ENCODE data around the gene RPL7A. TPM values are rescaled to one million over a fixed set of nuclear protein-coding genes. Genes with fewer than 3 reads are reported as not detected.
"Not testable (repeated sequence)": the region's sequence is repeated elsewhere in the genome, so short reads cannot be mapped to it uniquely, and the experiment has no call there.

Gene RPL7A
- polyA plus RNA-seq (ENCODE audit: insufficient read length in 4 of 4) = 1,000 to 10,000 TPM; 2,356 to 2,677 (median 2,609) TPM

GRCh38 chr9:133347985-133348717 lies at the start of gene RPL7A, which contains the start of gene MED22:
RPL7A (plus strand) TSS chr9:133348218; CDS start chr9:133348244, 26 bp downstream.
MED22 (minus strand) TSS chr9:133348131; CDS start chr9:133346662, 1,469 bp downstream.
- peak; percentile 92 to 94 (median 94) for DNase-seq (ENCODE audit: low read depth in 4 of 4, low spot score in 3 of 4)

- DNase-seq (ENCODE audit: low read depth in 4 of 4, low spot score in 3 of 4) = not testable (repeated sequence)
Measured at GRCh38 chr9:133299996-133300395, 48.0 kb upstream of the RPL7A start.

- no peak for DNase-seq (ENCODE audit: low read depth in 4 of 4, low spot score in 3 of 4)
Measured at GRCh38 chr9:133301253-133302230, 46.5 kb upstream of the RPL7A start.

DNA sequence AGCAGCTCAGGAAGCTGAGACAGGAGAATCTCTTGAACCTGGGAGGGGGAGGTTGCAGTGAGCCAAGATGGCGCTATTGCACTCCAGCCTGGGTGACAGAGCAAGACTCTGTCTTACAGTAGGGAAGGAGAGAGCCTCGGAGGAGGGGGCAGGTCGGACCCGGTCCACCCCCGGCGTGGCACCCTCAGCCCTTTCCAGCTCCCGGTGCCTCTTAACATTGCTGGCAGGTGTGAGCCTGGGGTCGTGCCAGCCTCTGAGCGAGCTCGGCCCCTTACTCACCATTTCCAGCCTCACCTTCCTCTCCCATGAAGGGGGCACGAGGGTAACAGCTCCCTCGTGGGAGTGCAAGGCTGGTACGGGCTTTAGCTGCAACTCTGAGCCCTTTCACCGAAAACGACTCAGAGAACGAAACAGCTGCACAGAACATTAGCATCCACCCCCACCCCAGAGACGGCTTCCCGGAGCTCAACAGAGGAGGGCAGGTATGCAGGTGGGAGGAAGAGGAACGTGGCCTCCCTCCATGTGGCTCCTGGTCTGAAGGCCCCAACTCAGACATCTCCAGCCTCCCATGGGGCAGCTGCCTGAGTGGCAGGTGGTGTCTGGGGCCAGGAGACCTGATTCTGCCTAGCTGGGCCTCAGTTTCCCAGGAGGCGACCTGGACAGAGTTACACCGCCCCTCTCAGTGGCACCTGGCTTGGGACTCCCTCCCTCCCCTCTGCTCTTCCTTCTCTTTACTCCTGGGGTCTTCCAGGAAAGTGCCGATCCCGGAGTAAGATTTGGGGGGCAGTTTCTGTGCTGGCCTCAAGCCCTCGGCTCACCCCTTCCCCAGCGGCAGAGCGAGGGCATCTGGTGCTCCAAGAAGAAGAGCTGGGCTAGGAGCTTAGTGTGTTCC lies 44.5 kb upstream of the RPL7A start:
- no peak for DNase-seq (ENCODE audit: low read depth in 4 of 4, low spot score in 3 of 4)

DNA sequence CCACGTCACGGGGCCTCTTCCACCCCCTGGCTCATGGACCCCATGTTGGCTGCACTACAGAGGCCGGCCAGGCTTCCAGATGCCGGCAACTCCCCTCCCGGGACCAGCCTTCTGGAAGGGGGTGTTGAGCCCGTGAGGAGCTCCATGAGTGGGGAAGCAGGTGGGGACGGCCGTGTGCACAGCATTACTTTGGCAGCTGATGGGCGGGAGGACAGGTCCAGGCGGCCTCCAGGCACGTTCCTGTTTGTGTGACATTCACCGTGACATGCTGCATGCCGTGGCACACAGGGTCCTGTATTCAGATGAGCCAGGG lies 43.9 kb upstream of the RPL7A start:
- no peak for DNase-seq (ENCODE audit: low read depth in 4 of 4, low spot score in 3 of 4)

- no peak for DNase-seq (ENCODE audit: low read depth in 4 of 4, low spot score in 3 of 4)
Measured at GRCh38 chr9:133304477-133305377, 43.3 kb upstream of the RPL7A start.

DNA sequence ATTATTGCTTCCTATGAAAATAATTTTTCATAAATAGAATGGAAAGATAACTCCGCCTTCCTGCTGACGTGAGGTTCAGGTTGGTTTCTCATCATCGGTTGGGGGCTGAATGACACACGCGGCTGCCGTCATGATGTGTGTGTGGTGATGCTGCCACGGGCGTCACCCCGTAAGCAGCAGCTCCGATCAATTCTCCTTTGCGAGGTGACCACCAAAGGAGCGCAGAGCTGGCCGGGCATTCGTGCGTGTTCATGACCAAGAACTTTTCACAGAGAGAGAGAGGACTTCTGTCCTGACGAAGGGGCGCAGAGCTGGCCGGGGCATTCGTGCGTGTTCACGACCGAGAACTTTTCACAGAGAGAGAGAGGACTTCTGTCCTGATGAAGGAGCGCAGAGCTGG lies 42.3 kb upstream of the RPL7A start:
- DNase-seq (ENCODE audit: low read depth in 4 of 4, low spot score in 3 of 4) = no peak

DNA sequence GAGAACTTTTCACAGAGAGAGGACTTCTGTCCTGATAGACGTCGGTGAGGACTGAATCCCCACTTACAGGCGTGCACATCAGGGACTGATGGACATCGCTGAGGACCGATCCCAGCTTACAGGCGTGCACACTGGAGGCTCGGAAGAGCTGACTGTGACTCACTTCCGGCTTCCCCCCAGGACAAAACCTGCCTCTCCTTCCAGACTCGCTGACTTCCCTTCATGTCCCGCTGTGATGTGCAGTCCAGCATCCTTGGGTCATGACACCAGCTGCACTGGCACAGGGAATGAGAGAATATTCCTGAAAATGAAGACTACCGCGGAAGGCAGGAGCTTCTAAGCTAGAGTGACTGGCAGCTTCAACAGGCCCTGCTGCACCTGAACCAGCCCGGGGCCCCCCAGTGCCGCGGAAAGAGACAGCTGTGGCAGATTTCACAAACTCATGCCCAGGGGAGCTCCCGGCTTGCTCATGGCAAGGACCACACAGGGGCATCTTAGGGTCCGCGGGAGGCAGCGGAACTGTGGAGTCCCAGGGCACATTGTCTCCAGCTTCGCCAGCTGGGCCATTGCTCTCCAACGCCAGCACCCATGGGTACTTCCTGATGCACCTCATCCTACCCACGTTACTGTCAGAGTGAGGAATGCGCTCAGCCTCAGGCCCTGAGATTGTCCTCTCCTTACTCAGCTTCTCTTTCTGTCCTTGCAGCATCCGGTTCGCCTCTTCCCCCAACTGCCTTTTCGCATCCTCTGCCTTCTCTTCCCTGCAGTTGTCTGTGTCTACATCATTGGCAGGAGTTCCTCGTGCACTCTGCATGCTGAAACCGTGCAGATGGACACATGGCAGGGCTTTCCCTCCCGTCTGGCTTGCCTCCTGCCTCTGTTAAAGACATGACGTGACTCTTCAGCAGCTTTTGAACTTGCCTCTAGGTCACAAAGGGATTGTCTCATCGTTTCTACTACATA lies 41.5 kb upstream of the RPL7A start:
- DNase-seq (ENCODE audit: low read depth in 4 of 4, low spot score in 3 of 4) = no peak

- DNase-seq (ENCODE audit: low read depth in 4 of 4, low spot score in 3 of 4) = no peak
Measured at GRCh38 chr9:133307301-133307700, 40.7 kb upstream of the RPL7A start.

GRCh38 chr9:133309608-133310007 lies 38.4 kb upstream of the RPL7A start:
- no peak for DNase-seq (ENCODE audit: low read depth in 4 of 4, low spot score in 3 of 4)

DNA sequence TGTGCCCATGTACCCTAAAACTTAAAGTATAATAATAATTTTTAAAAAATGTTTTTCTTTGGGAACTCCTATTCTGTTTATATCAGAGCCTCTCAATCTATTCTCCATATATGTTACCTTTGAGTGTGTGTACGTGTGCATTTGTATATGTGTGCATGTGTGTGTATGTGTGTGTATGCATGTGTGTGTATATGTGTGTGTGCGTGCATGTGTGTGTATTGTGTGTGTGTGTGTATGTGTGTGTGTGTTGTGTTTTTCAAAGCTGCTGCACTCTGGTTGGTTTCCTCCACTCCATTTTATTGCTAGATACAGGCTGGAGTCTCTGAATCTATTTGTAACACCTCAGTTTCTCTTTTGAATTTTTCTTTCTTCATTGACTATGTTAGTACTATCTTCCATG lies 32.0 kb upstream of the RPL7A start:
- DNase-seq (ENCODE audit: low read depth in 4 of 4, low spot score in 3 of 4) = no peak

GRCh38 chr9:133317551-133317950 lies 30.5 kb upstream of the RPL7A start:
- not testable (repeated sequence) for DNase-seq (ENCODE audit: low read depth in 4 of 4, low spot score in 3 of 4)

DNA sequence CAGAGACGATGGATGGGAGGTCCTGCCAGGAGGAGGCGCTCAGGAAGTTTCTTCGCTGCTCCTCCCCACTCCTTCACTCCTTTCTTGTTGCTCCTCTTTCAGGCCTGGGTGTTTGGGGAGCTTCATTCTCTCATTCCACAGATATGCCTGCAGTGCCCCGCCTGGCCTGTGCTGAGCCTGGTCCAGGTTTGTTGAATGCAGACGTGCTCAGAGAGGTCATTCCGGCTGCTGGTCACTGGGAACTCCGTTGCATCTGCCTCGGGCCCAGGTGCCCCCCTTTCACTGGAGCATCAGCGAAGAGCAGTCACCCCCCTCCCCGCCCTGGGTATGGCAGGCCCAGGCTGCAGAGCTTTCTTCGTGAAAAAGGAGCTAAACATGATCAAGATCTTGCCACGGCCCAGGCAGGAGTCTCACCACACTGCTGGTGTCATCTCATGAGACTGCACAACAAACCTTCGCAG lies 27.6 kb upstream of the RPL7A start:
- no peak for DNase-seq (ENCODE audit: low read depth in 4 of 4, low spot score in 3 of 4)

DNA sequence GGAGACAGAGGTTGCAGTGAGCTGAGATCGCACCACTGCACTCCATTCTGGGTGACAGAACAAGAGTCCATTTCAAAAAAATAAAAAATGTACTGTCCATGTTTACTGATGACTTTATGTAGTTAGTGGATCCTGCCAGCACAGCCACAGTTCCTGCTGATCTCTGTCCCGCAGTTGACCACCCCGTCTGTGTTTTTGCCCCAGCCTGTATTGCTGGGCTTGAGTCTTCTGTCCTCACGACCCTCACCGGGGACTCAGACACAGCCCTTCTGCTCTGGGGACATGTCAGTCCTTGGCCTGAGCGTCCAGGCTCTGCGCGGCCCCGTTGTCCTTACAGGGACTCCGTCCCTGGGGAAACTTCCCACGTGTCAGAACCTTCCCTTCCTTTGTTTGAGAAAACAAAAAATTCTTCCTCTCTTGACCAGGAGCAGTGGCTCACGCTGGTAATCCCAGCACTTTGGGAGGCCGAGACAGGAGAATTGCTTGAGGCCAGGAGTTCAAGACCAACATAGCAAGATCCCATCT lies 26.5 kb upstream of the RPL7A start:
- DNase-seq (ENCODE audit: low read depth in 4 of 4, low spot score in 3 of 4) = no peak

- DNase-seq (ENCODE audit: low read depth in 4 of 4, low spot score in 3 of 4) = no peak
Measured at GRCh38 chr9:133322701-133323100, 25.3 kb upstream of the RPL7A start.

- DNase-seq (ENCODE audit: low read depth in 4 of 4, low spot score in 3 of 4) = no peak
Measured at GRCh38 chr9:133323211-133323610, 24.8 kb upstream of the RPL7A start.

- no peak for DNase-seq (ENCODE audit: low read depth in 4 of 4, low spot score in 3 of 4)
Measured at GRCh38 chr9:133323991-133324703, 23.9 kb upstream of the RPL7A start.

Measured in right renal pelvis (tissue), 4 donors.